GM12872 (cell line): ENCODE measurements around the gene UCK2.

ENCODE experiments used
- TF ChIP-seq, protein P1 (sequence below): IDR thresholded peaks from 3 replicates; pipeline ENCODE4 v1.5.1; 2011; ENCODE audit warnings: low read depth, mild to moderate bottlenecking, low read length, moderate library complexity; ENCODE audit not compliant: insufficient read depth

The UCK2 gene

DNA sequence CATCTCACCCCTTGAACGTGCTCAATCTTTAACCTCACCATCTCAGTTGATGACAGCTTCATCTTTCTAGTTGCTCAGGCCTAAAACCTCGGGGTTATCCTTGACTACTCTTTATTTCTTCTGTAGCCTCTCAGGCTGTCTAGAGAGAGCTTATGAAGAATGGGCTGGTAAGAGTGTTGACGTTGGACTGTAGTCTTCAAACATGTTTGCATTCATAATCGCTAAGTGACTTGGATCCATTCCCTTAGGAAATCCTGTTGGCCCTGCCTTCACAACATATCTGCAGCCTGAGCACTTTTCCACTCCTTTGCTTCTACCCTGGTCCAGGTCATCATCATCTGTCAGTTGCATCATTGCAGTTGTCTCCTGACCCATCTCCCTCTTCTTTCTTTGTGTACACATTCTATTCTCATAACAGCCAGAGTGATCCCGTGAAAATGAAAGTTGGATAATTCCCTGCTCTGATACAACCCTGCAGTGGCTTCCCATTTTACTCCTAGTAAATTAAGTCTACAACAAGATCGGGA, 10.5 kb downstream of the UCK2 start:
- TF ChIP-seq, protein P1, sequence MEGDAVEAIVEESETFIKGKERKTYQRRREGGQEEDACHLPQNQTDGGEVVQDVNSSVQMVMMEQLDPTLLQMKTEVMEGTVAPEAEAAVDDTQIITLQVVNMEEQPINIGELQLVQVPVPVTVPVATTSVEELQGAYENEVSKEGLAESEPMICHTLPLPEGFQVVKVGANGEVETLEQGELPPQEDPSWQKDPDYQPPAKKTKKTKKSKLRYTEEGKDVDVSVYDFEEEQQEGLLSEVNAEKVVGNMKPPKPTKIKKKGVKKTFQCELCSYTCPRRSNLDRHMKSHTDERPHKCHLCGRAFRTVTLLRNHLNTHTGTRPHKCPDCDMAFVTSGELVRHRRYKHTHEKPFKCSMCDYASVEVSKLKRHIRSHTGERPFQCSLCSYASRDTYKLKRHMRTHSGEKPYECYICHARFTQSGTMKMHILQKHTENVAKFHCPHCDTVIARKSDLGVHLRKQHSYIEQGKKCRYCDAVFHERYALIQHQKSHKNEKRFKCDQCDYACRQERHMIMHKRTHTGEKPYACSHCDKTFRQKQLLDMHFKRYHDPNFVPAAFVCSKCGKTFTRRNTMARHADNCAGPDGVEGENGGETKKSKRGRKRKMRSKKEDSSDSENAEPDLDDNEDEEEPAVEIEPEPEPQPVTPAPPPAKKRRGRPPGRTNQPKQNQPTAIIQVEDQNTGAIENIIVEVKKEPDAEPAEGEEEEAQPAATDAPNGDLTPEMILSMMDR, result no peak

DNA sequence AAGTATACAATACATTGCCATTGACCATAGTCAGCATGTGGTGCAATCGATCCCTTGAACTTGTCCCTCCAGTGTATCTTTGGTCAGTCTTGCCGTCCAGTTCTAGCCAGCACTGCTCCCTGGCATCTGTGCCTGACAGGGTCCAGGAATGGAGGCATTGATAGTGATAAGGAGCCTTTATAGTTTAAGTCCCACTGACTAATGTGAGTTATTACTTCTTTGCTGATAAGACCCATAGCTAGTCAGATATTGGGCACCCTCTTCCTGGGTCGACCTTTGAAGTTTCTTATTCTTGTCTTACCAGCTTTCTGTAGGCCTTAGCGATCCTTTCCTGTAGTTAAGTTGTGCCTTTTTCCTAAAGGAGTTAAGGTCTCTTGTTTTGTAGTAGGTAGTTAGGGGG, 13.0 kb downstream of the UCK2 start:
- TF ChIP-seq, protein P1, result no peak

DNA sequence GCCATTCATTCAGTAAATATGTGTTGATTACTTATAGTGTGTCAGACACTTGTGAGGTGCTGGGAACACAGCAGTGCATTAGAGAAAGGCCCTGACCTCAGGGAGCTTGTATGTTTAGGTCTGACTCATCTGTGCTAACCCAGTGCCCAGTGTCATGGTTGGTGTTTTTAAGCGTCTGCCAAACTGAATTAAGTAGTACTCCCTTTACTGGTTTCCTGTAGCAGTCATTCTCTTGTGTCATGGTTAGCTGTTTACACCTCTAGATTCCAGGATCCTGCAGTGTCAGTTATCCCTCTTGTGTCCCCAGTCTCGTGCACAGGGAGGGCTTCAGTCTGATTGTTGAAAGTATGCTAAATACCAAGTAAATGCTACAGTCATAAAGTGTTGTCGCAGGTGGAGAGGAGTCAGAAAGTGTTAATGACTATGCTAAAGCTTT, 14.2 kb downstream of the UCK2 start:
- TF ChIP-seq, protein P1, result no peak

DNA sequence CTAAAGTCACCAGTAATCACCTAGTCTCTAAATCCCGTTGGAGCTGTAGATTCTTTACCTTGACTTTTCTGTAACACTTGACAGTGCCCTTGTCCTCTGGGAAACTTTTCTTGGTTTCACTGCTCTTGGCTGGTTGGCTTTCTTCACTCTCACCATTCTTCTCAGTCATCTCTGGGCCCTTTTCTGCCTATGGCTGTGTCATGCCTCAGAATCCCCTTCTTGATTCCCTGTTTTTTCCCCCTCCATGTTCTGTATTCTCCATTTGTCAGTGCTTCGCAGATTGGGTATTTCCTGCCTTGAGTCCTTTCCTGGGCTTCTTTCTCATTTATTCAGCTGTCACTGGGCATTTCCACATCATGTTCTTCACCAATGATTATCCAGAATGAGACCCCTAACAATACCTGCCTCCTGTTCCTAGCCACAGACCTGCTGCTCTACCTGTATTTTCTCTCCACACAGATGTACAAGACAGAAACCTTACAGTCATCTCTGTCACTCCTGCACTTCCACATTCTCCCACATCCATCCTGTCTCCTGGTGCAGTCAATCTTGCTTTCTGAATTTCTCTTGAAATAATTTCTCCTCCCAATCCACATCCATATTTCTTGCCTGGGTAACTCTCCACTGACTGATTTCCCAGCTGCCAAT, 14.7 kb downstream of the UCK2 start:
- TF ChIP-seq, protein P1, result no peak

DNA sequence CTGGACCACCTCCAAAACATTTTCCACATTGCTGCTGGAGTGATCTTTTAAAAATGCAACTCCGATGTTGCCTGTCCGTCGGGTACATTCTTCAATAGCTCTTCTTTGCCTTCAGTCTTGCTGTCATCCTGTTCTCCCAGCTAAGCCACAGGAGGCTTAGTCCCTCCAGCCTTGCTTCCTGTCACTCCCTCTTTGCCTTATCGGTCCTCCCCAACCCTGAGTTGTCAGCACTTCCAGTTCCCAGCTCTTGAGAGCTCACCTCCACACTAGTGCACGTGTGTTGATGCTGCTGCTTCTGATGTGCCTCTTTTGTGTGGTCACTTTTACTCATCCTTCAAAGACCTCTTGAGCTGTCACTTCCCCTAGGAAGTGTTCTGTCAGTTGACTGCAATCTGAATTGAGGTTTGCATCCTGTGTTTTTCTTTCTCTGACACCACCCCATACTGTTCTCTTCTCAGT, 15.3 kb downstream of the UCK2 start:
- TF ChIP-seq, protein P1, result no peak

DNA sequence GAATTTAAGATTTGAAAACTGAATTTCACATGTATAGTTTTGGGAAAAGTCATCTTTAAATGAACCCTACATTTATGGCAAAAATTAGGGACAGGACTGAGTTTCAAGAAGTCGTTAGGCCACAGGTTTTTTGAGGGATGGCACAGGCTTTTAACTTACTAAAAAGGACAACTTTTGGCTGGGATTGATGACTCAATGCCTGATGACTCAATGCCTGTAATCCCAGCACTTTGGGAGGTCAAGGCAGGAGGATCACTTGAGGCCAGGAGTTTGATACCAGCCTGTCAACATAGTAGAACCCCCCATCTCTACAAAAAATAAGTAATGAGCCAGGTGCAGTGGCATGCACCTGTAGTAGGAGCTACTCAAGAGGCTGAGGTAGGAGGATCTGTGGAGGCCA, 15.9 kb downstream of the UCK2 start:
- TF ChIP-seq, protein P1, result no peak

DNA sequence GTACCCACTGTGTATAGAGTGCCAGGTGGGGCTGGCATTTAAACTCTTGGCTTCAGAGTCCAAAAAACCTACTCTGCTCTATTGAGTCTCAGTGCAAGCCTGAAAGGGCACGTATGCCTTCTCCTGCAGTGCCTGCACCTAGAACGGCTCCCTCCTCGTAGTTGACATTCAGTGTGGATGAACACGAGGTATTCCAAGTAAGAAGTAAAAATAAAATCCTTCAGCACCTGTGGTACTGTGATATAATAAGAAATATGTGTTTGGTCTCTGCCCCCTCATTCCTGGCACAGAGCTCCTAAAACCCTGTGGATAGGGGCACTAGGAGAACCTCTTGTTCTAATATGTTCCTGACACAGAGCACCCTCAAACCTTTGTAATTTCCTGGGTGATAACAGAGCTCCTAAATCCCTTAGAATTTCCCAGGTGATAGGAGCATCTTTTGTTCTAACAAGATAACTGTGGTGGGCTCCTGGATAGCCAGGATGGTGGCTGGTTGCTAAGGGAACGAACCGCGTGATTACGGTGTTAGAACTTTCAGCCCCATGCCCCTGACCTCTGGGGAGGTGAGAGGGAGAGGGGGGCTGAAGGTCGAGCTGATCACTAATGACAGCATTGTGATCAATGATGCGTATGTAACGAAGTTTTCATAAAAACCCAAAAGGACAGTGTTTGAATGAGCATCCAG, 16.8 kb downstream of the UCK2 start:
- TF ChIP-seq, protein P1, result no peak
